GM18502 (cell line): ENCODE data around the gene ADAM10.
A peak's percentile ranks its signal among the peaks of the same experiment; 100 is the strongest.

Source experiments
- ATAC-seq: cut with Tn5 transposase; IDR thresholded peaks from one replicate; pipeline ENCODE4 v1.9.1; 2021; ENCODE audit warnings: mild to moderate bottlenecking; ENCODE audit not compliant: unreplicated experiment, poor library complexity

The ADAM10 gene

DNA sequence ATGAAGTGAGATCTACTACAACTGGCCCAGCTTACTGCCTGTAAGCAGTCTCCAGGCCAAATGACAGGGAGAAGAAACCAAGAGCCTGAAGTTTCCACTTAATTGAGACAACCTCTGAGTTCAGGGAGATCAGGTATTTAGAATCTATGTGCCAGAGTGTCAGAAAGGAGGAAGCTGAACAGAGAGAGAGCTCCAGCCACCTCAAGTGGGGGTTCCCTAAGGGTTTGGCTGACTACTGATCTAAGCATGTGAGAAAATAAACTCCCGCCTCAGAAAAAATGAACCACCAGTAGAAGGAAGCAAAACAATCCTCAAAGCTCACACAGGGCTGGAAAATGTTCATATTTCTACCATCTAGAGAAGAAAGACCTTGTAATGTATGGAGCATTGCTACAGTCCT is 25.0 kb downstream of the ADAM10 start:
- peak; percentile 89 for ATAC-seq

DNA sequence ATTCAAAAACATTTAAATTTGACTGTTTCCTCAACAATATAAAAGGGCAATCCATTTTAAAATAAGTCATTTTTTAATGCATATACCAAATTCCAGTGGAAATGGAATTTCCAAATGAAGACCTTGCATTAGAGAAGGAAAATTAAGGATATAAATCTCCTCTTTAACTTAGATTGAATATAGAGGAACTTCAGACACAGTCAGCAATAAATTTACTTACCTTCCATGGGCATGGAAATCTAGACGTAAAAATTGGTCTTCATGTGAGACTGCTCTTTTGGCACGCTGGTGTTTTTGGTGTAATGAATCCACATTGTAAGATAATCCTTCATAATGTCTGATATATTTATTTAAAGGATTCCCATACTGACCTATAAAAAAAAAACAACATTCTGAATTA is 32.1 kb downstream of the ADAM10 start:
- no peak for ATAC-seq

GRCh38 chr15:58716027-58716426 is 33.5 kb downstream of the ADAM10 start:
- ATAC-seq, result no peak

- no peak for ATAC-seq
These were observed 34.1 kb downstream of the ADAM10 start for GRCh38 chr15:58715266-58715917.

GRCh38 chr15:58710701-58711100 is 38.8 kb downstream of the ADAM10 start:
- ATAC-seq, result no peak

DNA sequence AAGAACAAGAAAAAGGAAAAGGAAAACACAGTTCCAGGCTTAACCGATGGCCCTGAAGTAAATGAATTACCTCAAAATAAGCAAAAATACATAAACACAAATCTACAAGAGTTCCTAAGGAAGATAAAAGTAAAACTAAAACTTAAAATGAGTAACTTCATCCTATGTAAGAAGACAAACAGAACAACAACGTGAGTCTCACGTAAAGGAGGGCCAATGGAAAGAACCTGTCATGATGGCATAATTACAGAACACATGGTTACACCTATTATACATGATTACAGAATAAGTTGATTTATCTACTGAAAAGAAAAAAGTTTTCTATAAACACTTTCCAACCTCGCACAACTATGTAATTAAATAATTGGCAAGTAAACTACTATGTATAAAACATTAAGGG is 42.1 kb downstream of the ADAM10 start:
- ATAC-seq, result no peak

- ATAC-seq, result no peak
These were observed 44.4 kb downstream of the ADAM10 start for GRCh38 chr15:58705105-58705504.

DNA sequence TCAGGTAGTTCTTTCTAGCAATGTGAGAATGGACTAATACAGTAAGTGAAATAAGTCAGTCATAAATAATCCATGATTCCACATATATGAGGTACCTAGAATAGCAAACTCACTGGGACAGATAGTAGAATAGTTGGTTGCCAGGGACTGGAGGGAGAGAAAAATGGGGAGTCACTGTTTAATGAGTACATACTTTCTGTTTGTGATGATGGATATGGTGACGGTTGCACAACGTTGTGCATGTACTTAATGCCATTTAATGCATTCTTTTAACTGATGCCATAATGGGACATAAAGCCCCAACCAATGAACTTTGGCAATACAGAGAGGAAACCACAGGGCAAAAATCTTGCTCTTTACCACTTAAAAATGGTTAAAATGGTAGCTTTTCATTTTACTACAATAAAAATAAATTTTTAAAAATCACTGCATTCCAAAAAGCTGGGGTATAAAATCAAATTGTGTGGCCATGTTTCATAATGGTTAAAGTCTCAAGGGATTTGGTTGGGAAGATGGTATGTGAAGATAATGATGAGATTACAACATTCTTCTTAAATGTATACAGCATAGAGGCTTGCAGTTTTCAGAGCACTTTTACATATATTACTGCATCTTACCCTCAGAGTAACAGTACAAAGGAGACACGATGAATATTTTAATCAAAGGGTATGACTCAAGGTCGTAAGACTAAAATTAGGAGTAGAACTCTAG is 45.2 kb downstream of the ADAM10 start:
- no peak for ATAC-seq

GRCh38 chr15:58703610-58704009 is 45.9 kb downstream of the ADAM10 start:
- ATAC-seq, result no peak

GRCh38 chr15:58702233-58702632 is 47.3 kb downstream of the ADAM10 start:
- no peak for ATAC-seq

DNA sequence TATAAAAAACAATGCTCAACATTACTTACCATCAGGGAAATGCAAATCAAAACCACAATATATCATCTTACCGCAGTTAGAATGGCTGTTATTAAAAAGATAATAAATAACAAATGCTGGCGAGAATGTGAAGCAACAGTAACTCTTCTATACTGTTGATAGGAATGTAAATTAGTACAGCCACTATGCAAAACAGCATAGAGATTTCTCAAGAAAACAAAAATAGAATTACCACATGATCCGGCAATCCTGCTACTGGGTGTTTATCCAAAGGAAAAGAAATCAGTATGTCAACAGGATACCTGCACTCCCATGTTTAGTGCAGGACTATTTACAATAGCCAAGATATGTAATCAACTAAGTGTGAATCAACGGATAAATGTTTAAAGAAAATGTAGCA is 48.1 kb downstream of the ADAM10 start:
- no peak for ATAC-seq

GRCh38 chr15:58699769-58700168 is 49.7 kb downstream of the ADAM10 start:
- no peak for ATAC-seq

GRCh38 chr15:58698887-58699641 is 50.4 kb downstream of the ADAM10 start:
- ATAC-seq, result no peak

DNA sequence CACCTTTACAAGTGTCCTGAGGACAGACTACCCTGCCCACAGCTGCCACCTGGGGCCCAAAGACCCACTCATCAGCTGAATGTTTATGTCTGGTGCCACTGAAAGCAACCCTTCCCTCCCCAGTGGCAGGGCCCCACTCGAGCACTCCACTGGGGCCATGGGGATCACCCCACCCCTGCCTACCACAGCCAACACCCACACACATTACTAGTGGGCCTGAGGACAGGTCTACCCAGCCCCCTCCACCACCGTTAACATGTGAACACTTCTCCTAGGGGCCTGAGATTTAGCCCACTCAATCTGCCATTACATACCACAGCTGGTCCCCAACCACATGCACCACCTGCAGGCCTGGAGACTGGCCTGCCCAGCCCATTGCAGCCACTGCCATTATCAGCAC is 52.3 kb downstream of the ADAM10 start:
- ATAC-seq, result no peak

DNA sequence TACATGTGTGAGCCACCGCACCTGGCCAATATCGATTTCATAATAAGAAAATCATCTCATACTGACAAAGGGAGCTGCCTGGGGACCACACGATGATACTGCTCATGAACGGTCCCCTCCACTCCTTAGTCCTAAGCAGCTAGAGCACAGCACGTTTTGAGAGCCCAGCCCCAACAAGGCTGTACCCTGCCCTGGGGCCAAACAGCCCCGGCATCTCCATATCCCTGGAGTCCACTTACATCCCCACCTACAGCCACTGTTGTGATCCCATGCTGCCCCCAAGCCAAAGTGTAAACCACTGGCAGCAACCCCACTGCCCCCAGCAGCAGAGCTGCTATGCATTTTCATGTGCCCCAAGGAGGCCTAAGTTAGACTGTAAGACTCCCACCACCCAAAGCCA is 52.8 kb downstream of the ADAM10 start:
- no peak for ATAC-seq

DNA sequence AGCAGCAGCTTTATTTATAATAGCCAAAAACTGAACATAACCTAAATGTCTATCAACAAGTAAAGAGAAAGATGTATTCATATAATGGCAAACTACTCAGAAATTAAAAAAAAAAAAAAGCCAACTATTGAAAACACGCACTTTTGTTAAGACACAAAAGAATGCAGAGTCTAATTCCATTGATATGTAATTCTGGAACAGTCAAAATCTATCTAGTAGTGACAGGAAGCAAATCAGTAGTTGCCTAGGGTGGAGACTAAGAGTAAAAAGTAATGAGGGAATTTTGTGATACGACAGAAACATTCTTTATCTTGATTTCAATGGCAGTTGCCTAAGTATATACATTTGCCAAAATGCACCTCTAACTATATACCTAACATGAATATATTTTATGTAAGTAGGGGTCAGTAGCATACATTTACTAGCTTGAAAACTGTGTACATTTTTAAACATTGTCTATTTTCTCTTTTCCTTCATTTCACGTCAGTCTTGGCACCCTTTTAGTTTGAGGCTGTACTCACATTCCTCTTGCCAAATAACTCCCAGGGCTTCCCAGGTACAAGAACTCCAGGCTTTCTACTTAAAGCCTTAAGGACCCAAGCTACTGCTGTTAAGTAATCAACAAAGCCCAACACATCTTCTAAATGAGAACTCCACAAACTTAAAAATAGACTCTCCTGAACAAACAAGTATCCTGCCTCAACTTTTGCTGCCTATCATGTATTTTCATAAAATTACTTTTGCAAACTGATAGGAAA is 54.7 kb downstream of the ADAM10 start:
- no peak for ATAC-seq

- ATAC-seq, result no peak
These were observed 58.8 kb downstream of the ADAM10 start for GRCh38 chr15:58690703-58691102.

- ATAC-seq, result no peak
These were observed 59.9 kb downstream of the ADAM10 start for GRCh38 chr15:58689646-58690045.

DNA sequence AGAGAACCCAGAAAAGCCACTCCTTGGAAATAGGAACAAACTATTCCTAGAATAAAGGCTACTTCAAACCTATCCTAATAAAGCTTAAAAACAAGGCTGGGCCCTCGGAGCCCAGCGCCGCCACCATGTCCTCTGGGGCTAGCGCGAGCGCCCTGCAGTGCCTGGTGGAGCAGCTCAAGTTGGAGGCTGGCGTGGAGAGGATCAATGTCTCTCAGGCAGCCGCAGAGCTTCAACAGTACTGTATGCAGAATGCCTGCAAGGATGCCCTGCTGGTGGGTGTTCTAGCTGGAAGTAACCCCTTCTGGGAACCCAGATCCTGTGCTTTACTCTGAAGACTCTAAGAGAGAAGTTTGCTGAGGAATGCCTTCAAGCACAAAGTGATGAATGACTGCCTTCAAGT is 63.2 kb downstream of the ADAM10 start:
- ATAC-seq, result no peak

GRCh38 chr15:58684751-58685150 is 64.8 kb downstream of the ADAM10 start:
- ATAC-seq, result no peak
